ENCODE results near the gene ING3. TPM values are rescaled to one million over a fixed set of nuclear protein-coding genes. Genes with fewer than 3 reads are reported as not detected.

Gene ING3
- polyA plus RNA-seq, 1 donor (not counting 4 experiments of a cell fraction or from before 2014, with no cell fraction given): 9.0 TPM

- H3K27ac ChIP-seq (ENCODE audit: control insufficient read depth, insufficient read depth, low read length): no peak overlapping the region
- FAIRE-seq: no peak
Measured at GRCh38 chr7:121023194-121023593, 72.6 kb downstream of the ING3 start.

GRCh38 chr7:121023683-121024511 is 73.3 kb downstream of the ING3 start:
- Histone ChIP-seq H3K9me3 (ENCODE audit: control insufficient read depth, low read depth, low read length) (no peaks in the 10 kb centered on the region), H3K27me3 (ENCODE audit: control insufficient read depth, extremely low read depth, insufficient read depth, low read length) (no peaks in the 10 kb centered on the region), H3K4me3 (ENCODE audit: control insufficient read depth in 2 of 3, extremely low read depth in 1 of 3, insufficient read depth in 2 of 3, low read depth in 1 of 3, low read length in 3 of 3) (no peak overlapping the region), H3K27ac (ENCODE audit: control insufficient read depth, insufficient read depth, low read length) (no peak overlapping the region), H3K4me2 (ENCODE audit: control insufficient read depth, extremely low read depth, insufficient read depth, low read depth, low read length) (no peak overlapping the region), H3K4me1 (ENCODE audit: control insufficient read depth, extremely low read depth, insufficient read depth, low read length) (no peaks in the 10 kb centered on the region), H3K9me1 (ENCODE audit: control insufficient read depth, extremely low read depth, insufficient read depth, low read length) (no peaks in the 10 kb centered on the region), H3K79me2 (ENCODE audit: control insufficient read depth, insufficient read depth, low read length) (no peaks in the 10 kb centered on the region), H2AFZ (ENCODE audit: control insufficient read depth, low read length) (no peak overlapping the region), H4K20me1 (ENCODE audit: control insufficient read depth, extremely low read depth, insufficient read depth, low read length) (no peaks in the 10 kb centered on the region), H3K9ac (ENCODE audit: control insufficient read depth, extremely low read depth, insufficient read depth, low read length) (no peak overlapping the region), H3K36me3 (ENCODE audit: control insufficient read depth in 2 of 2, extremely low read depth in 1 of 2, insufficient read depth in 2 of 2, low read length in 2 of 2) (no peaks in the 10 kb centered on the region)
- no peak for FAIRE-seq
- TF ChIP-seq EZH2 (IDR thresholded peaks at IDR 0.05; ENCODE audit: low read length) (no peak), CTCF (optimal IDR thresholded peaks at IDR 0.05 in 1 of 3, IDR thresholded peaks at IDR 0.05 in 1 of 3, conservative IDR thresholded peaks at IDR 0.05 in 1 of 3; ENCODE audit: extremely low read depth in 1 of 3, insufficient read depth in 2 of 3, low read length in 3 of 3) (no peak)
- DNase-seq (ENCODE audit: low read depth, low spot score): no peak
- dilution Hi-C loops (cut with MboI; ENCODE audit: extremely low pct_ligation_motif_present, low sequenced_read_pairs): no loop called here

More at GRCh38 chr7:121023194-121023593, 72.6 kb downstream of the ING3 start:
- Histone ChIP-seq H3K79me2 (ENCODE audit: control insufficient read depth, insufficient read depth, low read length) (no peaks in the 10 kb centered on the region), H3K4me1 (ENCODE audit: control insufficient read depth, extremely low read depth, insufficient read depth, low read length) (no peaks in the 10 kb centered on the region), H3K36me3 (ENCODE audit: control insufficient read depth in 2 of 2, extremely low read depth in 1 of 2, insufficient read depth in 2 of 2, low read length in 2 of 2) (no peaks in the 10 kb centered on the region), H3K9me1 (ENCODE audit: control insufficient read depth, extremely low read depth, insufficient read depth, low read length) (no peaks in the 10 kb centered on the region), H3K9ac (ENCODE audit: control insufficient read depth, extremely low read depth, insufficient read depth, low read length) (no peak overlapping the region), H3K9me3 (ENCODE audit: control insufficient read depth, low read depth, low read length) (no peaks in the 10 kb centered on the region), H4K20me1 (ENCODE audit: control insufficient read depth, extremely low read depth, insufficient read depth, low read length) (no peaks in the 10 kb centered on the region), H3K4me3 (ENCODE audit: control insufficient read depth in 2 of 3, extremely low read depth in 1 of 3, insufficient read depth in 2 of 3, low read depth in 1 of 3, low read length in 3 of 3) (no peak overlapping the region), H3K27me3 (ENCODE audit: control insufficient read depth, extremely low read depth, insufficient read depth, low read length) (no peaks in the 10 kb centered on the region), H2AFZ (ENCODE audit: control insufficient read depth, low read length) (no peak overlapping the region), H3K4me2 (ENCODE audit: control insufficient read depth, extremely low read depth, insufficient read depth, low read depth, low read length) (no peak overlapping the region)
- no peak for DNase-seq (ENCODE audit: low read depth, low spot score)
- no peak for TF ChIP-seq CTCF (optimal IDR thresholded peaks at IDR 0.05 in 1 of 3, IDR thresholded peaks at IDR 0.05 in 1 of 3, conservative IDR thresholded peaks at IDR 0.05 in 1 of 3; ENCODE audit: extremely low read depth in 1 of 3, insufficient read depth in 2 of 3, low read length in 3 of 3)
- dilution Hi-C loops (cut with MboI; ENCODE audit: extremely low pct_ligation_motif_present, low sequenced_read_pairs): no loop called here

Measured in keratinocyte (primary cell).